ENCODE results near the gene TAGLN.

GRCh38 chr11:117187428-117187798 lies 11.8 kb upstream of the TAGLN start:
- TF ChIP-seq, protein P1, sequence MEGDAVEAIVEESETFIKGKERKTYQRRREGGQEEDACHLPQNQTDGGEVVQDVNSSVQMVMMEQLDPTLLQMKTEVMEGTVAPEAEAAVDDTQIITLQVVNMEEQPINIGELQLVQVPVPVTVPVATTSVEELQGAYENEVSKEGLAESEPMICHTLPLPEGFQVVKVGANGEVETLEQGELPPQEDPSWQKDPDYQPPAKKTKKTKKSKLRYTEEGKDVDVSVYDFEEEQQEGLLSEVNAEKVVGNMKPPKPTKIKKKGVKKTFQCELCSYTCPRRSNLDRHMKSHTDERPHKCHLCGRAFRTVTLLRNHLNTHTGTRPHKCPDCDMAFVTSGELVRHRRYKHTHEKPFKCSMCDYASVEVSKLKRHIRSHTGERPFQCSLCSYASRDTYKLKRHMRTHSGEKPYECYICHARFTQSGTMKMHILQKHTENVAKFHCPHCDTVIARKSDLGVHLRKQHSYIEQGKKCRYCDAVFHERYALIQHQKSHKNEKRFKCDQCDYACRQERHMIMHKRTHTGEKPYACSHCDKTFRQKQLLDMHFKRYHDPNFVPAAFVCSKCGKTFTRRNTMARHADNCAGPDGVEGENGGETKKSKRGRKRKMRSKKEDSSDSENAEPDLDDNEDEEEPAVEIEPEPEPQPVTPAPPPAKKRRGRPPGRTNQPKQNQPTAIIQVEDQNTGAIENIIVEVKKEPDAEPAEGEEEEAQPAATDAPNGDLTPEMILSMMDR (IDR thresholded peaks at IDR 0.05), result no peak
- TF ChIP-seq EP300 (IDR thresholded peaks at IDR 0.05), result no peak

Data from tibial nerve (tissue), 4 donors.